Dendritic cell treated with granulocyte-macrophage colony-stimulating factor and Interleukin-4, amounts not matched to agents 40 ng/mL and 50 ng/mL, for 4 days (primary cell): ENCODE measurements around the gene DCHS2.

Source experiments
- H3K27ac Mint-ChIP-seq: one replicate; pipeline ENCODE4 v1.8.0; 2022; ENCODE audit warnings: mild to moderate bottlenecking, mixed read lengths
- H3K27me3 Mint-ChIP-seq: one replicate; pipeline ENCODE4 v1.8.0; 2022; ENCODE audit warnings: mild to moderate bottlenecking, mixed read lengths
- H3K36me3 Mint-ChIP-seq: one replicate; pipeline ENCODE4 v1.8.0; 2022; ENCODE audit warnings: low read depth, mixed read lengths
- H3K4me1 Mint-ChIP-seq: one replicate; pipeline ENCODE4 v1.8.0; 2022; ENCODE audit warnings: low read depth, mixed read lengths
- H3K4me3 Mint-ChIP-seq: one replicate; pipeline ENCODE4 v1.8.0; 2022; ENCODE audit warnings: mild to moderate bottlenecking, moderate library complexity, mixed read lengths
- H3K9me3 Mint-ChIP-seq: one replicate; pipeline ENCODE4 v1.8.0; 2022; ENCODE audit warnings: mixed read lengths
- intact Hi-C: fragments of 100-400 bp; cut with micrococcal nuclease; formaldehyde crosslinking; loops from one replicate; pipeline ENCODE4 v1.15.0; 2022

DCHS2 gene

DNA sequence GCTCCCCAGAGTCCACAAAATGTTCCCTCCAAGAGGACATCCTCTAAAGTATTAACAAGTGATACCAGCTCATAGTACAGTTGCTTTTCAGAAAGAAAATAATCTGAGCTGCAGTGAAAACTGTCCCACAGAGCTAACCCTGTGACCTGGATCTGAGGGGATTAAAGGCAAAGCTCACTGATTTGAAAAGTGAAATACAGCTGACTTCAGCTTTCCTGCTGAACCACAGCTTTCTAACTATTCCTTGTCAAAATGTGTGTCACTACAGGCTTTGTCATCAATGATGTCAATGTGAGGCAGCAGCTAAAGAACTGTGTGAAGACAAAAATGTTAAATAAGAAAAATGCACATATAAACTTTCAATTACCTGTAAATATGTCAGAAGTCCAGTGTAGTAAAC lies 36.9 kb downstream of the DCHS2 start:
- H3K36me3 Mint-ChIP-seq, result no peaks in the 10 kb centered on the region
- H3K27ac Mint-ChIP-seq, result no peak overlapping the region
- H3K9me3 Mint-ChIP-seq, result no peaks in the 10 kb centered on the region
- no peak overlapping the region for H3K4me3 Mint-ChIP-seq
- intact Hi-C loops, result no loop called here
- H3K4me1 Mint-ChIP-seq, result no peaks in the 10 kb centered on the region
- peaks cover 1% of the 10 kb centered on the region for H3K27me3 Mint-ChIP-seq

DNA sequence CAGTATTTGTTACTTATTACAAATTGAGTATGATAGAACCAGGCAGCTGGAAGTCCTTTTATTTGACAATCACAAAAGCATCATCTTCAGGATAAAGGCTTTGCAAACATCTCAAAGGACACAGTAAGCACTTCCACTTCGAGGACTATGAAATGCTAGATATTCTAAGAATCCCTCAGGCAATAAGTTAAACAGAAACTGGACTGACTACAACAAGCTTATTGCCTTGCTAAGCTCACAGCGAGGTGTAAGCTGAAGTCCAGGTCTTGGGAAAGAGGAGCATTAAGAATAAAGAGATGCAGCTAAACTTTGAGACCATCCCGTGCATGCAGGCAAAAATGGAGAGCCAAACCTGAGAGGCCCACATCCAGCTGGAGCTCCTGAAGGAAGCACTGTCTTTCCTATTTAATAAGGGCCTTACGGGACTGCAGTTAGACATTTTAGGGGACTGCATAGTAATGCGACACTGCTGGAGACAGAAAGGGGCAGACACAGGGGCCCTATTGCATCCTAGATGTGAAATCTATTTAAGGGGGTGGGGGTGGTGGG lies 38.7 kb downstream of the DCHS2 start:
- H3K27ac Mint-ChIP-seq, result no peak overlapping the region
- no peaks in the 10 kb centered on the region for H3K27me3 Mint-ChIP-seq
- H3K4me1 Mint-ChIP-seq, result no peaks in the 10 kb centered on the region
- H3K9me3 Mint-ChIP-seq, result no peaks in the 10 kb centered on the region
- no peaks in the 10 kb centered on the region for H3K36me3 Mint-ChIP-seq
- no peak overlapping the region for H3K4me3 Mint-ChIP-seq
- intact Hi-C loops, result no loop called here

DNA sequence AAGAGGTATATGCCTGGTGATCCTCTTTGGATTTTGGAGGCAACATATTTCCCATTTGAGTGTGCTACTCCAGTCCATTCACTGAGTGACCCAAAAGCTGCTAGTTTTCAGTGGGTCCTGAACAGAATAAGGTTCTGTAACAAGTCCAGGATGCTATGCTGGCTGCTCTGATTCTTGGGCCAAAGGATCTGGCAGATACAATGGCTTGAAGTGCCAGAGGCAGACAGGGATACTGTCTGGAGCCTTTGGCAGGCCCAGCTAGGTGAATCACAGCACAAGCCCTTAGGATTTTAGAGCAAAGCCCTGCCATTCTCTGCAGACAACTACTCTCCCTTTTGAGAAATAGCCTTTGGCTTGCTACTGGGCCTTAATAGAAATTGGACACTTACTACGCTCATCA lies 40.6 kb downstream of the DCHS2 start:
- intact Hi-C loops, result no loop called here
- Mint-ChIP-seq H3K27ac (no peak overlapping the region), H3K9me3 (no peaks in the 10 kb centered on the region), H3K27me3 (no peaks in the 10 kb centered on the region), H3K4me1 (no peaks in the 10 kb centered on the region), H3K4me3 (no peak overlapping the region), H3K36me3 (no peaks in the 10 kb centered on the region)

DNA sequence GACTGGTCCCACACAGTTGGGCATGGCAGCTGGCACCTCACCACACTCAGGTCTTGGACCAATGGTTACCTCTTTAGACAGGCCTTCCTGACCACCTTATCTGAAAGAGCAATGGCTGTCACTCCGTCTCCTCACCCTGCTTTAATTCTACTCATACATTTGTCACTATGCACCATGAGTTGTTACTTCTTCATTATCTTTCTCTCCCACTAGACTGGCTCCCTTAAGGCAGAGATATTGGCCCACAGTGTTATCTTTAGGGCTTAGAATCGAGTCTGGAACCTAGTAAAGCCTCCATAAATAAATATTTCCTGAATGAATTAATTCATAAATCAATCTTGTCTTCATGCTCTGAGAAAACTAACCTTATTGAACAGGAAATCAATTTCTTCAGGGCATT lies 46.6 kb downstream of the DCHS2 start:
- intact Hi-C loops, result no loop called here
- H3K27ac Mint-ChIP-seq, result no peak overlapping the region
- H3K4me3 Mint-ChIP-seq, result no peak overlapping the region
- H3K36me3 Mint-ChIP-seq, result no peaks in the 10 kb centered on the region
- no peaks in the 10 kb centered on the region for H3K27me3 Mint-ChIP-seq
- H3K4me1 Mint-ChIP-seq, result no peaks in the 10 kb centered on the region
- H3K9me3 Mint-ChIP-seq, result no peaks in the 10 kb centered on the region

DNA sequence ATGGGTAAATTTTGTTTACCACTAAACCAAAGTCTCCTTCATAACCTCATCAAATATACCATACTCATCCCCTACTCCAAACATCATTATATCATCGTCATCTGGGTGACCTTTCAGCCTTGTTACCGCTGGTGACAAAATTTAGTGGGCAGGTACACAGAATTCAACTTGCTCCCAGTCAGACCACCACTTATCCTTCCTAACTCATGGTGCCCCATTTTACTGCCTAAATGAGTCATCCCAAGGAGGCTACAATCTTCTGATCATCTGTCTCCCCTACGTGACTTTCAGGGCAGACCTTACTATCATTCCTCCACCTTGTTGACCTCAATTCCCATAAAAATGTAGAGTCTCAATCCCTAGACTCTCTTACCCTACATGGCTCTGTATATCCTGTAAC lies 49.6 kb downstream of the DCHS2 start:
- Mint-ChIP-seq H3K4me1 (no peaks in the 10 kb centered on the region), H3K27me3 (no peaks in the 10 kb centered on the region), H3K27ac (no peak overlapping the region), H3K36me3 (no peaks in the 10 kb centered on the region), H3K4me3 (no peak overlapping the region), H3K9me3 (no peaks in the 10 kb centered on the region)
- intact Hi-C loops, result no loop called here

DNA sequence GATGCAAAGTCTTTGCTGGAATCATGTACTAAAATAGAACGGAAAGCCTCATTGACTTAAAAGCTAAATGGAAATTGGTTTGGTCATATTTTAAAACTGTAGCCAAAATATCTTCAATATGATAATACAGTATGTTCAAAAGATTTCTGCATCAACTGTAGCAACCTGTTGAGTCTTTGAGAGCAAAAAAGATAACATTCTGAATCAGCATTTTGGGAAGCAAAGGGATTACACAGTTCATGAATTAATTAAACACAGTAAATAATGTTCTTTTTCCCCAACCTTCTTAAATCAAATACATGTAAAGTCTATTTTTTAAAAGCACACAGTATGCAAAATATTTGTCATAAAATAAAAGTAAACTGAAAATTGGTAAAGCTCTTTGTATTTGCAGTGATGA lies 50.5 kb downstream of the DCHS2 start:
- no peaks in the 10 kb centered on the region for H3K4me1 Mint-ChIP-seq
- H3K36me3 Mint-ChIP-seq, result no peaks in the 10 kb centered on the region
- H3K4me3 Mint-ChIP-seq, result no peak overlapping the region
- H3K9me3 Mint-ChIP-seq, result no peaks in the 10 kb centered on the region
- intact Hi-C loops, result no loop called here
- no peak overlapping the region for H3K27ac Mint-ChIP-seq
- no peaks in the 10 kb centered on the region for H3K27me3 Mint-ChIP-seq

DNA sequence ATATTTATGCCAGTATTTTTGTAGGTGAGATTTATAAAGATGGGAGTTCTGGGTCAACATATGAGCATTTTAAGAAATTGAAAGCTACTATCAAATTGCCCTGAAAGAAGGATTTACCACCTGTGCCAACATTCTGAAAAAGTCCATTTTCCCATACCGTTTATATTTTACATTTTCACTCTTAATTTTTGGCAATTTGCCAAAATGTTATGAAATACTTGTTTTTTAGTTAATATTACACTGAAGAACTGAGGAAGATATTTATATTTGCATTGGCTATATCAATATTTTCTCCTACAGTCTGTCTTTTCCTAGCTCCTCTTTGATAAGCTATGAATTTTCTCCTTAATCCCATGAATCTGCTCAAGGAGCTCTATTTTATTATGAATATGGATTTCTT lies 52.4 kb downstream of the DCHS2 start:
- Mint-ChIP-seq H3K27ac (no peak overlapping the region), H3K27me3 (no peaks in the 10 kb centered on the region), H3K4me1 (no peaks in the 10 kb centered on the region), H3K36me3 (no peaks in the 10 kb centered on the region), H3K4me3 (no peak overlapping the region), H3K9me3 (no peaks in the 10 kb centered on the region)
- intact Hi-C loops, result no loop called here

DNA sequence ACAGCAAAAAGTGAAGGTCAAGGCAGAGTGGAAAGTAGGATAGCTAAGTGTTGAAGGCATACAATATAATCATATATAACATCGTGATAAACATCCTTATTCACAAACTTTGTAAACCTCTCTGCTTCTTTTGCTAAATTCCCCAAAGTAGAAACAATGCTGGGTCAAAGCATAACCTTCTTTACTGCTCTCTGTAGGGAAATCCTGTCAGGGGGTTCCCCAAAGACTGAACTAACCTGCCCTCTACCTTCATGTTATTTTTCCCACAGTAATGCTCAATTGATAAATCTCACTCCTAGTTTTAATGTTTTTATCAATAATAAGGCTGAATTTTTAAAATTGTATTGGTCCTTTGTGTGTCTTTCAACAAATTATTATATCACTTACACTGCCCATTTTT lies 55.7 kb downstream of the DCHS2 start:
- peaks cover under 1% of the 10 kb centered on the region for H3K27me3 Mint-ChIP-seq
- intact Hi-C loops, result no loop called here
- H3K9me3 Mint-ChIP-seq, result no peaks in the 10 kb centered on the region
- no peaks in the 10 kb centered on the region for H3K36me3 Mint-ChIP-seq
- no peak overlapping the region for H3K27ac Mint-ChIP-seq
- H3K4me1 Mint-ChIP-seq, result no peaks in the 10 kb centered on the region
- no peak overlapping the region for H3K4me3 Mint-ChIP-seq

DNA sequence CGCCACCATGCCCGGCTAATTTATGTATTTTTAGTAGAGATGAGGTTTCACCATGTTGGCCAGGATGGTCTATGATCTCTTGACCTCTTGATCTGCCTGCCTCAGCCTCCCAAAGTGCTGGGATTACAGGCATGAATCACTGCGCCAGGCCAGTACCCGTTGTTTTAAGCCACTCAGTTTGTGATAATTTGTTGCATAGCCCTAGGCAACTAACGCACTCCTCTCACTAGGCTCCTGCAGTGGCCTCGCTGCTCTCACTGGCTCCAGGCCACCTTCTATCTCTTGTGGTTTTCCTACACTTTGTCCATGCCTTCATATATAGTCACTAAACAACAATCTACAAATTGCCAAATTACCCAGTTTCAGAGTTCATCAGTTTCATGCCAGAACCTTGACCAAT lies 58.1 kb downstream of the DCHS2 start:
- Mint-ChIP-seq H3K27ac (no peak overlapping the region), H3K4me1 (no peaks in the 10 kb centered on the region)

DNA sequence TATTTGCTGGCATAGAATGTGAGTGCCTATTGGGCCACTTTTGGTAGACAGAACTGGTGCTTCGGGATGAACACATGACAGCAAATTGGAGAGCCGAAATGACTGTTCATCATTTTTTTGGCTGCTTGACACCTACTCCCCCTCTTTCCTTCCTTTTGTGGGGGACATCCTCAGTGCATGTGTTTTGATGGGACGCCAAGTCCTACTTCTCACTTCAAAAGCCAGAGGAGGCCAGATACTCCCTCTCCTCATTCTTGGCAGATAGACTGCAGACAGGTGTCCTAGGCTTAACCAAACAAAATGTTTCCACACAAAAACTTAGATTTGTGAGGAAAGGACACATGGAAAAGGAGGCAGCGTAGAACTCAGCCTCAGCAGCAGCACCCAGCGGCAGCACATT lies 62.4 kb downstream of the DCHS2 start:
- Mint-ChIP-seq H3K4me1 (no peaks in the 10 kb centered on the region), H3K27ac (no peak overlapping the region), H3K4me3 (no peak overlapping the region), H3K9me3 (no peaks in the 10 kb centered on the region), H3K36me3 (no peaks in the 10 kb centered on the region), H3K27me3 (peaks cover 8% of the 10 kb centered on the region)
- intact Hi-C loops, result no loop called here

More for the DNA sequence above, 58.1 kb downstream of the DCHS2 start:
- Mint-ChIP-seq H3K9me3 (no peaks in the 10 kb centered on the region), H3K4me3 (no peak overlapping the region), H3K27me3 (peaks cover 7% of the 10 kb centered on the region), H3K36me3 (no peaks in the 10 kb centered on the region)
- intact Hi-C loops, result no loop called here

DNA sequence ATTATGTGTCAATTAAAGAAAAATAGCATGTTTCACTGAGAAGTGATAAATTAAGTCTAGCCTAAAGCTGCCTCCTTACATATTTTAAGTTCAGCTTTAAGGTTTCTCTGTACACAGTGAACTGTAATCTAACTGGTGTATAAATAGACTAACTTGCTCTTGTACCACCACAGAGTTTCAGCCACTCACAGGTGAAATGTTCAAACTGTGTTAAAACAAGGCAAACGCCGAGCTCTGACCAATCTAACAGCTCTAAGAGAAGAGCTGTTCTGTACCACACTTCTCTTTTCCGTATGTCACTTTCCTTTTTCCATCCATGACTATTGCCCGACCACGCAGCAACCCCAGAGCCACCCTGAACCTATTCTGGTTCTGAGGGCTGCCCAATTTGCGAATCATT lies 64.5 kb downstream of the DCHS2 start:
- no peaks in the 10 kb centered on the region for H3K9me3 Mint-ChIP-seq
- no peaks in the 10 kb centered on the region for H3K36me3 Mint-ChIP-seq
- peaks cover 9% of the 10 kb centered on the region for H3K27me3 Mint-ChIP-seq
- H3K27ac Mint-ChIP-seq, result no peak overlapping the region
- no peaks in the 10 kb centered on the region for H3K4me1 Mint-ChIP-seq
- intact Hi-C loops, result no loop called here
- H3K4me3 Mint-ChIP-seq, result no peak overlapping the region

DNA sequence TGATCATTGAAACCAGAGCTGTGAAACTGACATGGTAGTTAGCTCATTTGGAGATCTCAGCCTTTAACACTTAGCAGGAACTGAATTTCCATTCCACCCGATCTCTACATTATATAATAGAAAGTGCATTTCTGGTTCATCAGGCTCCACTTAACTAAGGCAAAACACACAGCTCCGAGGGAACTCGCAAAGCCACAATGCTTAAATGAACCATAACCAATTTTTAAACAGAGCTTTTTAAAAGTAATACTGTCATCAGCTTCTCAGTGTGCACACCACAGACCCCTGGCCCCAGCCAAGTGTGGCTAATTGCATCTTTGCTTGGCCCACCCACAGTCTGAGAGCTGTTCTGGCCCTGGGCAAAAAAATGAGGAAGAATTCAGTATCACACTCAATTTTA lies 66.1 kb downstream of the DCHS2 start:
- intact Hi-C loops, result no loop called here
- Mint-ChIP-seq H3K9me3 (no peaks in the 10 kb centered on the region), H3K27me3 (peaks cover 7% of the 10 kb centered on the region), H3K27ac (no peak overlapping the region), H3K4me1 (peaks cover 5% of the 10 kb centered on the region), H3K4me3 (no peak overlapping the region), H3K36me3 (no peaks in the 10 kb centered on the region)

DNA sequence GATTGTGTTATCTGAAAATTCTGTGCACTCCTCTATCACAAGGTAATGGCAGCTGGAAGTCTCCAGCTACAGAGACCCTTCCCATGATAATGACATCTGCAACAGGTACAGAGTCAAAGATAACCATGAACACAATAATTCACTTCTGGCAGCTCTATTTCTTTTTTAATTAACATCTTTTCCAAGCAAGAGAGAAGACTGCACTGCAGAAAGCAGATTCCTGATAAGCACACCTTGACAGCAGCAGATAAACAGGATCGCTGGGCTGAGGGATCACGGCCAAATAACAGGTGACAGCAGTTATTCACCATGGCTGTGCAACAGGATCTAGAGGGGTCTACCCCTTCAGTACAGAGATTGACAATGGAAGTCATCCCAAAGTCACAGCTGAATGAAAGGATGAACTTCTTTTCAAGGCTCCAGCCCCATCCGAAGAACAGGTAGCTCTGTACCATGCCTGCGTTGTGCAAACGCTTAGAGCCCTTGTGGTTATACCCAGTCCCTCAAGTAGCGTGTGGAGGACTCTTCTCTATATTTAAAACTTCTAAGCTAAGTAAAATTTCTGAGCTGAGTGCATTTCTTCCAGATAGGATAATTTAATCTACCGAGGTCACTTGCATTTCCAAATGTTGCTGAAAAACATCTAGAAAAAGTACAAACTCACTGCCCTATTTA lies 66.7 kb downstream of the DCHS2 start:
- no peaks in the 10 kb centered on the region for H3K9me3 Mint-ChIP-seq
- intact Hi-C loops, result no loop called here
- no peak overlapping the region for H3K4me3 Mint-ChIP-seq
- peaks cover 5% of the 10 kb centered on the region for H3K4me1 Mint-ChIP-seq
- no peak overlapping the region for H3K27ac Mint-ChIP-seq
- no peaks in the 10 kb centered on the region for H3K36me3 Mint-ChIP-seq
- H3K27me3 Mint-ChIP-seq, result peaks cover 7% of the 10 kb centered on the region

DNA sequence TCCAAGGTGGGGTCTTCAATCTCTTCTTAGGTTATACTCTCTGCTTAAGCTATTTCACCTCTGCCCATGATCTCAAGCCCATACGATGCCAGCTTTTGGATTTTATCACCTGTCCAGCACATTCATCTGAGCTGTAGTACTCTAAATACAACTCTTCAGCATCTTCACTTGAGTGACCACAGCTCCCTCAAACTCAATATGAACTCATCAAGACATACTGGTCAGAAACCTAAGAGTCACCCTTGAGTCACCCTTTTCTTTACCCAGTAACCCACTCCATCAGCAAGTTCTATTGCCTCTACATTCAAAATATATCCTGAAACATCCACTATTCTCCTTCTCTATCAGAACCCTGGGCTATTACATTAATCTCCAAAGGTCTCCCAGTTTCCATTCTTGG lies 69.4 kb downstream of the DCHS2 start:
- H3K36me3 Mint-ChIP-seq, result no peaks in the 10 kb centered on the region
- no peak overlapping the region for H3K4me3 Mint-ChIP-seq
- H3K27me3 Mint-ChIP-seq, result peaks cover 6% of the 10 kb centered on the region
- no peak overlapping the region for H3K27ac Mint-ChIP-seq
- no peaks in the 10 kb centered on the region for H3K9me3 Mint-ChIP-seq
- intact Hi-C loops, result no loop called here
- peaks cover 5% of the 10 kb centered on the region for H3K4me1 Mint-ChIP-seq

DNA sequence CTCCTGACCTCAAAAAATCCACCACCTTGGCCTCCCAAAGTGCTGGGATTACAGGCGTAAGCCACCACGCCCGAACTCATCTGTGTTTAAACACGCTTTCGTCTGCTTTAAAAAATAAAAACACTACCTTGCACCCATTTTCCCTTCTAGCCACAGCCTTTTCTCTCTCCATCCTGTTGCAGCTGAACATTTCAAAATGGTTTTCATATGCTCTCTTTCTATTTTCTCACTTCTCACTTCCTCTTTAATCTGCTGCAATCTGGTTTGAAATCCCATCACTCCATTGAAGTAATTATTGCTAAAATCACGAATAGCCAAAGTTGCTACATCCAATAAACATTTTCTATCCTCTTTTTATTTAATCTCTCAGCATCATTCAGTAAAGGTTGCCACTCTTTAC lies 70.0 kb downstream of the DCHS2 start:
- Mint-ChIP-seq H3K36me3 (no peaks in the 10 kb centered on the region), H3K4me3 (no peak overlapping the region), H3K27me3 (peaks cover 10% of the 10 kb centered on the region), H3K27ac (no peak overlapping the region), H3K4me1 (peaks cover 10% of the 10 kb centered on the region), H3K9me3 (no peaks in the 10 kb centered on the region)
- intact Hi-C loops, result no loop called here
